Adrenal gland (tissue), 12 donors: ENCODE results near the gene KCNIP3. TPM values are rescaled to one million over a fixed set of nuclear protein-coding genes. Genes with fewer than 3 reads are reported as not detected.

Experiments
- DNase-seq, 7 donors: peaks; one replicate each; pipeline ENCODE4 v3.0.0-alpha.2; 2019 to 2020
- H3K27ac ChIP-seq, 5 donors: fragments of 200-600 bp; sonication (generic) in 4 of 5; 1 replicate in 3 of 5; 2 replicates in 2 of 5; pipeline versions ENCODE4 v1.5.1 to v1.8.0; 2016 to 2020; ENCODE audit warnings: mild to moderate bottlenecking in 1 of 5
- H3K27me3 ChIP-seq: fragments of 200-600 bp; 2 replicates; pipeline ENCODE4 v1.8.0; 2021
- H3K36me3 ChIP-seq, 2 donors: fragments of 200-600 bp; replicated peaks in 1 of 2; 1 replicate in 1 of 2; 2 replicates in 1 of 2; pipeline versions ENCODE4 v1.5.1 to v1.8.0; 2018 to 2022
- H3K4me1 ChIP-seq, 2 donors: fragments of 200-600 bp; replicated peaks in 1 of 2; 1 replicate in 1 of 2; 2 replicates in 1 of 2; pipeline versions ENCODE4 v1.5.1 to v1.8.0; 2018 to 2021
- H3K4me3 ChIP-seq, 4 donors: fragments of 200-600 bp; sonication (generic) in 3 of 4; one replicate each; pipeline ENCODE4 v1.5.1; 2016 to 2018
- H3K9me3 ChIP-seq, 3 donors: fragments of 200-600 bp; sonication (generic) in 1 of 3; replicated peaks in 1 of 3; 1 replicate in 2 of 3; 2 replicates in 1 of 3; pipeline versions ENCODE4 v1.5.1 to v1.8.0; 2016 to 2021
- POLR2A ChIP-seq, 2 donors: fragments of 450-650 bp; IDR thresholded peaks; one replicate each; pipeline ENCODE4 v1.6.1; 2017; ENCODE audit warnings: antibody characterized with exemption in 2 of 2, mild to moderate bottlenecking in 2 of 2, moderate library complexity in 1 of 2
- WGBS, 4 donors: extraction: QIAGEN DNeasy Blood & Tissue Kit in 2 of 4; methylation state at CpG; one replicate each; pipeline versions ENCODE4 v1.1.5 to v1.1.7; 2013 to 2017; 5-methylcytosine and 5-hydroxymethylcytosine counted together
- intact Hi-C, 2 donors: fragments of 100-400 bp; cut with DNase I; formaldehyde crosslinking; loops; one replicate each; pipeline versions ENCODE4 v1.14.1 to v1.15.0; 2022 to 2023
- polyA plus RNA-seq, 3 donors: library from polyadenylated mRNA; stranded (reverse); fragments of 200-250 nt in 2 of 3; fragments of 350-450 nt in 1 of 3; fragmentation: Illumina TruSeq in 1 of 3; extraction: RNeasy Lipid Tissue Mini Kit (QIAGEN cat#74804) in 1 of 3; gene quantifications; one replicate each; pipeline ENCODE4 v1.2.3, GENCODE V29; 2013 to 2014
- total RNA-seq, 9 donors: library from RNA; depleted of rRNA in 4 of 9; stranded (reverse); fragments of >200 nt in 4 of 9; fragments of 120-200 nt in 1 of 9; fragmentation: NEBNext Ultra II Directional in 1 of 9; extraction: Animal tissue kit (Norgen Biotek cat#: 25700) in 1 of 9; gene quantifications; one replicate each; pipeline versions ENCODE4 v1.1.0 to v1.2.4, GENCODE V29; 2013 to 2023
- TF ChIP-seq, protein P1 (sequence below), 6 experiments: fragments of 450-650 bp in 4 of 6; fragments of 200-600 bp in 2 of 6; sonication (generic) in 1 of 6; IDR thresholded peaks; 1 replicate in 5 of 6; 2 replicates in 1 of 6; pipeline versions ENCODE4 v1.5.1 to v1.8.0; 2016 to 2021; ENCODE audit warnings: antibody characterized with exemption in 6 of 6, mild to moderate bottlenecking in 2 of 6, moderate library complexity in 1 of 6
- donor health status: healthy with polysubstance abuse.
- donor health status: Bipolar disorder and iron deficiency.
- donor health status: DM: yes; HTN: yes; CAD: no.
- donor health status: DM: no; HTN: no; CAD: no.
- donor health status: DM: no; HTN: no; CAD: no.
- donor health status: DM: yes; HTN: yes; CAD: no.

Gene KCNIP3
- total and polyA plus RNA-seq, 12 donors = 0.54 to 6.3 (median 1.7) TPM

DNA sequence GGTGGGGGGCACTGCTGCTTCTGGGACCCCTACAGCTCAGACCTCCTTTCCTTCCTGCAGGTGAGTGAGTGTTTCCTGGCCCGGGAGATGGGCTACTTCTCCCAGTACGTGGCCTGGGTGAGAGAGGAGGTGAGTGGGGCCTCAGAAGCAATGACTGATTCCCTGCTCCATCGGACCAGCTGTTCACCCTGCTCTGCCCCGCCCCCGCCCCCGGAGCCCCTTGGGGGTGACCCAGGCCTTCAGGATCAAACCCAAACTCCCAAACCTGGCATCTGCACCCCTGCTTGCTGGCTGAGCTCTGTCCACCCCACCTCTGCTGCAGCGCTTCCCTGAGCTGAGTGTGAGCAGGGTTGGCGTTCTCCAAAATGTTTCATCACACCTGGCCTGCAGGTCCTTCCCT, 9.8 kb upstream of the KCNIP3 start:
- WGBS, 4 donors = 77 to 88% (median 83%) methylated on average over 2 to 8 of the region's 8 CpGs
- no peak overlapping the region for H3K27ac ChIP-seq
- no peak for TF ChIP-seq POLR2A (IDR thresholded peaks at IDR 0.05)
- TF ChIP-seq, protein P1, sequence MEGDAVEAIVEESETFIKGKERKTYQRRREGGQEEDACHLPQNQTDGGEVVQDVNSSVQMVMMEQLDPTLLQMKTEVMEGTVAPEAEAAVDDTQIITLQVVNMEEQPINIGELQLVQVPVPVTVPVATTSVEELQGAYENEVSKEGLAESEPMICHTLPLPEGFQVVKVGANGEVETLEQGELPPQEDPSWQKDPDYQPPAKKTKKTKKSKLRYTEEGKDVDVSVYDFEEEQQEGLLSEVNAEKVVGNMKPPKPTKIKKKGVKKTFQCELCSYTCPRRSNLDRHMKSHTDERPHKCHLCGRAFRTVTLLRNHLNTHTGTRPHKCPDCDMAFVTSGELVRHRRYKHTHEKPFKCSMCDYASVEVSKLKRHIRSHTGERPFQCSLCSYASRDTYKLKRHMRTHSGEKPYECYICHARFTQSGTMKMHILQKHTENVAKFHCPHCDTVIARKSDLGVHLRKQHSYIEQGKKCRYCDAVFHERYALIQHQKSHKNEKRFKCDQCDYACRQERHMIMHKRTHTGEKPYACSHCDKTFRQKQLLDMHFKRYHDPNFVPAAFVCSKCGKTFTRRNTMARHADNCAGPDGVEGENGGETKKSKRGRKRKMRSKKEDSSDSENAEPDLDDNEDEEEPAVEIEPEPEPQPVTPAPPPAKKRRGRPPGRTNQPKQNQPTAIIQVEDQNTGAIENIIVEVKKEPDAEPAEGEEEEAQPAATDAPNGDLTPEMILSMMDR (IDR thresholded peaks at IDR 0.05) = no peak
- no peak for DNase-seq
- H3K36me3 ChIP-seq = no peaks in the 10 kb centered on the region
- intact Hi-C loops = no loop called here
- no peaks in the 10 kb centered on the region for H3K9me3 ChIP-seq
- H3K27me3 ChIP-seq = no peaks in the 10 kb centered on the region
- no peaks in the 10 kb centered on the region for H3K4me1 ChIP-seq
- H3K4me3 ChIP-seq = no peak overlapping the region

DNA sequence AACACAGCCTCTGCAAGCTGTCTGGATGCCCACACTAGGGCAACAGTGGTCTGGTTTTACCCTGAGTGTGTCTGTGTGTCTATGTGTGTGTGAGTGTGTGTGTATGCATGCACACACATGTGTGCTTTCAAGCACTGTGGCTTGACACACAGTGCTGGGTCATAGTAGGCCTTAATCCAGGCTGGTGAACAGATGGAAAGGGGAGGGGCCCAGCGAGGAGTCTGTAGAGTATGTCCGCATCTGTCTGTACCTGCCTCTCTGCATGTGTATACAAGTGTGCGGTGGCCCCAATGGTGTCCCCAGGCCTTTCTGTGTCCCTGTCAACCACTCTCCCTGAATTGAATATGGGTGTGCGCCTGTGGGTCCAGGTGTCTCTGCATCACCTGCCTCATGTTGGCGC, 9.3 kb upstream of the KCNIP3 start:
- no peak overlapping the region for H3K27ac ChIP-seq
- no peaks in the 10 kb centered on the region for H3K27me3 ChIP-seq
- no peak for DNase-seq
- H3K4me1 ChIP-seq = no peaks in the 10 kb centered on the region
- WGBS, 4 donors = 90 to 96% (median 93%) methylated on average over 3 to 5 of the region's 5 CpGs; no CpG with 5 or more reads in 1 of the 4 donors
- TF ChIP-seq POLR2A (IDR thresholded peaks at IDR 0.05) = no peak
- TF ChIP-seq, protein P1 (IDR thresholded peaks at IDR 0.05) = no peak
- no peaks in the 10 kb centered on the region for H3K36me3 ChIP-seq
- intact Hi-C loops = no loop called here
- no peaks in the 10 kb centered on the region for H3K9me3 ChIP-seq
- H3K4me3 ChIP-seq = no peak overlapping the region

GRCh38 chr2:95289253-95289652, 7.9 kb upstream of the KCNIP3 start:
- no peak for DNase-seq
- H3K9me3 ChIP-seq = no peaks in the 10 kb centered on the region
- no peak overlapping the region for H3K4me3 ChIP-seq
- WGBS, 4 donors = 64 to 77% (median 68%) methylated on average over 5 to 7 of the region's 7 CpGs
- intact Hi-C loops = no loop called here
- no peaks in the 10 kb centered on the region for H3K4me1 ChIP-seq
- no peaks in the 10 kb centered on the region for H3K36me3 ChIP-seq
- no peaks in the 10 kb centered on the region for H3K27me3 ChIP-seq
- TF ChIP-seq, protein P1 (IDR thresholded peaks at IDR 0.05) = no peak
- no peak for TF ChIP-seq POLR2A (IDR thresholded peaks at IDR 0.05)
- H3K27ac ChIP-seq = no peak overlapping the region

GRCh38 chr2:95291222-95291621, 5.9 kb upstream of the KCNIP3 start:
- Histone ChIP-seq H3K27me3 (no peaks in the 10 kb centered on the region), H3K4me1 (no peaks in the 10 kb centered on the region), H3K4me3 (no peak overlapping the region), H3K9me3 (no peaks in the 10 kb centered on the region), H3K36me3 (no peaks in the 10 kb centered on the region), H3K27ac (no peak overlapping the region)
- no peak for TF ChIP-seq POLR2A (IDR thresholded peaks at IDR 0.05)
- TF ChIP-seq, protein P1 (IDR thresholded peaks at IDR 0.05) = no peak
- intact Hi-C loops = no loop called here
- no peak for DNase-seq
